GM19455 (cell line): Measurements from ENCODE around the gene CA5B.
"Not testable (repeated sequence)": the region's sequence is repeated elsewhere in the genome, so short reads cannot be mapped to it uniquely, and the experiment has no call there.

ENCODE experiments used
- ATAC-seq: cut with Tn5 transposase; IDR thresholded peaks from one replicate; pipeline ENCODE4 v1.9.1; 2021; ENCODE audit not compliant: unreplicated experiment

Gene CA5B

GRCh38 chrX:15812192-15812938 lies 74.3 kb downstream of the CA5B start:
- no peak for ATAC-seq

GRCh38 chrX:15813416-15813815 lies 75.3 kb downstream of the CA5B start:
- ATAC-seq: no peak

- ATAC-seq: no peak
Measured at GRCh38 chrX:15814771-15815365, 76.8 kb downstream of the CA5B start.

GRCh38 chrX:15815779-15816437 lies 77.8 kb downstream of the CA5B start:
- peak; percentile 66 for ATAC-seq

GRCh38 chrX:15816438-15816809 lies 78.4 kb downstream of the CA5B start:
- ATAC-seq: no peak

GRCh38 chrX:15816886-15817285 lies 78.8 kb downstream of the CA5B start:
- no peak for ATAC-seq

- no peak for ATAC-seq
Measured at GRCh38 chrX:15820106-15821073, 82.3 kb downstream of the CA5B start.

GRCh38 chrX:15822922-15823321 lies 84.9 kb downstream of the CA5B start:
- no peak for ATAC-seq

- no peak for ATAC-seq
Measured at GRCh38 chrX:15825936-15826335, 87.9 kb downstream of the CA5B start.

- ATAC-seq: no peak
Measured at GRCh38 chrX:15829217-15829616, 91.1 kb downstream of the CA5B start.

GRCh38 chrX:15831347-15831746 lies 93.3 kb downstream of the CA5B start:
- ATAC-seq: not testable (repeated sequence)

- ATAC-seq: no peak
Measured at GRCh38 chrX:15834053-15834452, 96.0 kb downstream of the CA5B start.

GRCh38 chrX:15834827-15835595 lies 96.9 kb downstream of the CA5B start:
- no peak for ATAC-seq
